ENCODE measurements around the gene ZCCHC4.

GRCh38 chr4:25367004-25367621 is 54.5 kb downstream of the ZCCHC4 start:
- TF ChIP-seq POLR2A (IDR thresholded peaks at IDR 0.05) (no peak), CTCF (IDR thresholded peaks at IDR 0.05) (peak; percentile 46 to 60 (median 53))
